ENCODE results near the gene YIPF2. TPM values are rescaled to one million over a fixed set of nuclear protein-coding genes. Genes with fewer than 3 reads are reported as not detected.

YIPF2 gene
- polyA plus RNA-seq, 2 of the 4 experiments (the other 2 are of a cell fraction) = 13.1 to 17.5 TPM

GRCh38 chr19:10968527-10969135 is 40.2 kb upstream of the YIPF2 start:
- Histone ChIP-seq H3K9me3 (no peaks in the 10 kb centered on the region), H3K4me2 (no peak overlapping the region), H3K4me3 (no peak overlapping the region), H3K4me1 (peaks cover 6% of the 10 kb centered on the region; the same call in 2 of the 3 replicates), H3K27ac (no peak overlapping the region)
- ATAC-seq (no peak), FAIRE-seq (no peak), DNase-seq (ENCODE audit: low read depth in 1 of 2, low spot score in 1 of 2) (no peak)
- POLR2A ChIA-PET = no interaction called here
- CTCF ChIA-PET = no interaction called here
- 79% methylated on average over 9 of the region's 10 CpGs for WGBS (ENCODE audit: missing lambda C conversion rate)
- TF ChIP-seq CBX8 (IDR thresholded peaks at IDR 0.05) = no peak
- no peak for TF ChIP-seq TFCP2L1 (CRISPR knock-in tag; IDR thresholded peaks at IDR 0.05)
- TF ChIP-seq RCOR1 (IDR thresholded peaks at IDR 0.05; ENCODE audit: low read depth, low read length) = no peak
- TF ChIP-seq, protein P1, sequence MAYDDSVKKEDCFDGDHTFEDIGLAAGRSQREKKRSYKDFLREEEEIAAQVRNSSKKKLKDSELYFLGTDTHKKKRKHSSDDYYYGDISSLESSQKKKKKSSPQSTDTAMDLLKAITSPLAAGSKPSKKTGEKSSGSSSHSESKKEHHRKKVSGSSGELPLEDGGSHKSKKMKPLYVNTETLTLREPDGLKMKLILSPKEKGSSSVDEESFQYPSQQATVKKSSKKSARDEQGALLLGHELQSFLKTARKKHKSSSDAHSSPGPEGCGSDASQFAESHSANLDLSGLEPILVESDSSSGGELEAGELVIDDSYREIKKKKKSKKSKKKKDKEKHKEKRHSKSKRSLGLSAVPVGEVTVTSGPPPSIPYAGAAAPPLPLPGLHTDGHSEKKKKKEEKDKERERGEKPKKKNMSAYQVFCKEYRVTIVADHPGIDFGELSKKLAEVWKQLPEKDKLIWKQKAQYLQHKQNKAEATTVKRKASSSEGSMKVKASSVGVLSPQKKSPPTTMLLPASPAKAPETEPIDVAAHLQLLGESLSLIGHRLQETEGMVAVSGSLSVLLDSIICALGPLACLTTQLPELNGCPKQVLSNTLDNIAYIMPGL (CRISPR knock-in tag; IDR thresholded peaks at IDR 0.05; ENCODE audit: borderline replicate concordance) = no peak
- no peak for TF ChIP-seq NPAS2 (CRISPR knock-in tag; IDR thresholded peaks at IDR 0.05; ENCODE audit: borderline replicate concordance)
- no peak for TF ChIP-seq FOSL2 (IDR thresholded peaks at IDR 0.05)
- no peak for TF ChIP-seq FOSL2 (CRISPR knock-in tag; IDR thresholded peaks at IDR 0.05)
- TF ChIP-seq PHF8 (IDR thresholded peaks at IDR 0.05; ENCODE audit: borderline replicate concordance, low read depth) = no peak
- no peak for TF ChIP-seq EHMT2 (IDR thresholded peaks at IDR 0.05; ENCODE audit: low read depth)
- TF ChIP-seq GATA3 (IDR thresholded peaks at IDR 0.05; ENCODE audit: borderline replicate concordance) = no peak
- TF ChIP-seq RAD21 (conservative IDR thresholded peaks at IDR 0.05 in 1 of 2, IDR thresholded peaks at IDR 0.05 in 1 of 2) = no peak
- no peak for TF ChIP-seq ZNF302 (CRISPR knock-in tag; IDR thresholded peaks at IDR 0.05)
- TF ChIP-seq, protein P2, sequence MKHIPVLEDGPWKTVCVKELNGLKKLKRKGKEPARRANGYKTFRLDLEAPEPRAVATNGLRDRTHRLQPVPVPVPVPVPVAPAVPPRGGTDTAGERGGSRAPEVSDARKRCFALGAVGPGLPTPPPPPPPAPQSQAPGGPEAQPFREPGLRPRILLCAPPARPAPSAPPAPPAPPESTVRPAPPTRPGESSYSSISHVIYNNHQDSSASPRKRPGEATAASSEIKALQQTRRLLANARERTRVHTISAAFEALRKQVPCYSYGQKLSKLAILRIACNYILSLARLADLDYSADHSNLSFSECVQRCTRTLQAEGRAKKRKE (CRISPR knock-in tag; IDR thresholded peaks at IDR 0.05; ENCODE audit: low read depth) = no peak
- no peak for TF ChIP-seq NFE2L2 (conservative IDR thresholded peaks at IDR 0.05; ENCODE audit: low read length)
- TF ChIP-seq, protein P3, sequence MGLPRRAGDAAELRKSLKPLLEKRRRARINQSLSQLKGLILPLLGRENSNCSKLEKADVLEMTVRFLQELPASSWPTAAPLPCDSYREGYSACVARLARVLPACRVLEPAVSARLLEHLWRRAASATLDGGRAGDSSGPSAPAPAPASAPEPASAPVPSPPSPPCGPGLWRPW (IDR thresholded peaks at IDR 0.05) = no peak
- TF ChIP-seq MAFK (IDR thresholded peaks at IDR 0.05; ENCODE audit: partially characterized antibody) = no peak

DNA sequence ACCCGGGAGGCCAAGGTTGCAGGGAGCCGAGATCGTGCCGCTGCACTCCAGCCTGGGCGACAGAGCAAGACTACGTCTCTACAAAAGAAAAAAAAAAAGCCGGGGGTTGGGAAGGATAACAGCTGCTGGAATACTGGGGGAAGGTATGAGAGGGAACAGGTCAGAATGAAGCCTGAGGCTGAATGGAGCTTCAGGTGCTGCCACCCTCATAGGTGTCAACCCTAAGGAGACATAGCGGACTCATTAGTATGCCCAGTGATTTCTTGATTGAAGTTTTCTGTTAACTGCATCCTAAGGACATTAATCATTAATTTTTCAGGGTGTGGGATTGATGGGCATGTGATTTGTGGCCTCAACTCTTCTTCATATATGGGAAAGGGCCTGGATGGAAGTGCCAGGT is 38.4 kb upstream of the YIPF2 start:
- ChIA-PET POLR2A (no interaction called here), CTCF (interaction anchor here (1.4 to 1.9 kb wide), 2 partner anchors 25 to 30 kb away, joined by 6 to 7 read pairs; no protein-coding TSS in a partner anchor)
- no peak for ATAC-seq
- Histone ChIP-seq H3K4me2 (no peak overlapping the region), H3K9me3 (no peaks in the 10 kb centered on the region), H3K4me1 (peaks cover 12% of the 10 kb centered on the region; the same call in 2 of the 3 replicates), H3K27ac (no peak overlapping the region), H3K4me3 (no peak overlapping the region)
- 73% methylated on average over 8 of the region's 8 CpGs for WGBS (ENCODE audit: missing lambda C conversion rate)
- FAIRE-seq = no peak
- no peak for DNase-seq (ENCODE audit: low read depth in 1 of 2, low spot score in 1 of 2)
- no peak for TF ChIP-seq KDM1A (IDR thresholded peaks at IDR 0.05; ENCODE audit: low read depth)
- TF ChIP-seq FOXS1 (CRISPR knock-in tag; IDR thresholded peaks at IDR 0.05) = no peak
- TF ChIP-seq USF2 (IDR thresholded peaks at IDR 0.05) = no peak
- TF ChIP-seq ESRRA (IDR thresholded peaks at IDR 0.05; ENCODE audit: borderline replicate concordance, low read length) = no peak
- no peak for TF ChIP-seq NR3C1 (IDR thresholded peaks at IDR 0.05)
- no peak for TF ChIP-seq HOXB5 (CRISPR knock-in tag; IDR thresholded peaks at IDR 0.05)
- no peak for TF ChIP-seq PHF8 (IDR thresholded peaks at IDR 0.05; ENCODE audit: borderline replicate concordance, low read depth)
- no peak for TF ChIP-seq MAZ (IDR thresholded peaks at IDR 0.05; ENCODE audit: borderline replicate concordance, low read depth, low read length)
- no peak for TF ChIP-seq HEYL (CRISPR knock-in tag; IDR thresholded peaks at IDR 0.05)
- TF ChIP-seq NFE2L2 (conservative IDR thresholded peaks at IDR 0.05; ENCODE audit: low read length) = no peak
- TF ChIP-seq RARB (CRISPR knock-in tag; IDR thresholded peaks at IDR 0.05) = no peak
- TF ChIP-seq, protein P4, sequence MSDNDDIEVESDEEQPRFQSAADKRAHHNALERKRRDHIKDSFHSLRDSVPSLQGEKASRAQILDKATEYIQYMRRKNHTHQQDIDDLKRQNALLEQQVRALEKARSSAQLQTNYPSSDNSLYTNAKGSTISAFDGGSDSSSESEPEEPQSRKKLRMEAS (IDR thresholded peaks at IDR 0.05) = no peak
- TF ChIP-seq RCOR1 (IDR thresholded peaks at IDR 0.05; ENCODE audit: low read depth, low read length) = no peak
- TF ChIP-seq, protein P5, sequence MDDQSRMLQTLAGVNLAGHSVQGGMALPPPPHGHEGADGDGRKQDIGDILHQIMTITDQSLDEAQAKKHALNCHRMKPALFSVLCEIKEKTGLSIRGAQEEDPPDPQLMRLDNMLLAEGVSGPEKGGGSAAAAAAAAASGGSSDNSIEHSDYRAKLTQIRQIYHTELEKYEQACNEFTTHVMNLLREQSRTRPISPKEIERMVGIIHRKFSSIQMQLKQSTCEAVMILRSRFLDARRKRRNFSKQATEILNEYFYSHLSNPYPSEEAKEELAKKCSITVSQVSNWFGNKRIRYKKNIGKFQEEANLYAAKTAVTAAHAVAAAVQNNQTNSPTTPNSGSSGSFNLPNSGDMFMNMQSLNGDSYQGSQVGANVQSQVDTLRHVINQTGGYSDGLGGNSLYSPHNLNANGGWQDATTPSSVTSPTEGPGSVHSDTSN (IDR thresholded peaks at IDR 0.05) = no peak
- TF ChIP-seq HDAC2 (IDR thresholded peaks at IDR 0.05) = no peak
- TF ChIP-seq TP53 (CRISPR knock-in tag; IDR thresholded peaks at IDR 0.05) = no peak
- TF ChIP-seq MYC (IDR thresholded peaks at IDR 0.05; ENCODE audit: borderline replicate concordance, low read length) = no peak
- no peak for TF ChIP-seq ZSCAN20 (CRISPR knock-in tag; IDR thresholded peaks at IDR 0.05)

Measured in A549 (cell line).